GM19035 (cell line): ENCODE results near the gene RPUSD1.
A peak's percentile ranks its signal among the peaks of the same experiment; 100 is the strongest.

Source experiments
- ATAC-seq: cut with Tn5 transposase; IDR thresholded peaks from one replicate; pipeline ENCODE4 v1.9.1; 2021; ENCODE audit not compliant: unreplicated experiment

The RPUSD1 gene

GRCh38 chr16:799948-800833 lies 12.0 kb upstream of the RPUSD1 start, which contains the start of gene GNG13:
TSS of gene GNG13 (minus strand) at chr16:800734. CDS start at chr16:799077, 1,657 bp downstream.
- no peak for ATAC-seq

- no peak for ATAC-seq
These were observed 11.1 kb upstream of the RPUSD1 start for GRCh38 chr16:799111-799947.

- ATAC-seq, result no peak
These were observed 10.5 kb upstream of the RPUSD1 start for GRCh38 chr16:798666-799065.

- no peak for ATAC-seq
These were observed 9.5 kb upstream of the RPUSD1 start for GRCh38 chr16:797686-798085.

- no peak for ATAC-seq
These were observed 8.9 kb upstream of the RPUSD1 start for GRCh38 chr16:797120-797420.

GRCh38 chr16:796296-797119 lies 8.3 kb upstream of the RPUSD1 start:
- no peak for ATAC-seq

GRCh38 chr16:795580-796229 lies 7.5 kb upstream of the RPUSD1 start:
- ATAC-seq, result no peak

GRCh38 chr16:794853-795466 lies 6.8 kb upstream of the RPUSD1 start:
- ATAC-seq, result no peak

GRCh38 chr16:794091-794822 lies 6.1 kb upstream of the RPUSD1 start:
- no peak for ATAC-seq

- ATAC-seq, result no peak
These were observed 5.2 kb upstream of the RPUSD1 start for GRCh38 chr16:793414-793813.

- ATAC-seq, result no peak
These were observed 4.2 kb upstream of the RPUSD1 start for GRCh38 chr16:792221-792995.

- ATAC-seq, result no peak
These were observed 3.0 kb upstream of the RPUSD1 start for GRCh38 chr16:791131-791530.

- no peak for ATAC-seq
These were observed 1.9 kb upstream of the RPUSD1 start for GRCh38 chr16:790086-790485.

- no peak for ATAC-seq
These were observed 1.1 kb upstream of the RPUSD1 start for GRCh38 chr16:789191-789850.

GRCh38 chr16:788399-789126 lies 382 bp upstream of the RPUSD1 start, which contains the start of gene CHTF18:
TSS of gene CHTF18 (plus strand) at chr16:788620. CDS start at chr16:788685, 65 bp downstream.
- peak; percentile 74 for ATAC-seq

GRCh38 chr16:787321-787966 lies 737 bp downstream of the RPUSD1 start:
- ATAC-seq, result no peak
